IMR-90 (cell line): ENCODE results near the gene MID1. TPM values are rescaled to one million over a fixed set of nuclear protein-coding genes. Genes with fewer than 3 reads are reported as not detected.

Experiments used
- ATAC-seq: fragments of 200-7000 bp; cut with Tn5 transposase; 2 replicates; pipeline ENCODE4 v1.9.1; 2020; ENCODE audit warnings: low read depth, mild to moderate bottlenecking, moderate library complexity
- BruUV-seq: library from RNA; stranded (reverse); fragments of 400-500 nt; replicated peaks from 2 replicates; lab custom pipeline; 2021; lab: Mats Ljungman, UMichigan
- CTCF ChIA-PET: fragments of 300-600 bp; formaldehyde crosslinking; extraction: SDS; loops from one replicate; lab custom pipeline; 2021; ENCODE audit warnings: antibody characterized with exemption; lab: Yijun Ruan, JAX
- POLR2A ChIA-PET: fragments of 300-600 bp; sonication (Branson Sonifier 250); formaldehyde crosslinking; loops from one replicate; lab custom pipeline; 2022; ENCODE audit warnings: antibody characterized with exemption; ENCODE audit not compliant: unreplicated experiment; lab: Charles Lee
- DNase-seq: peaks from one replicate; pipeline ENCODE4 v3.0.0; 2013
- H2AFZ ChIP-seq: replicated peaks from 2 replicates; pipeline ENCODE3; 2013; ENCODE audit warnings: low read length, mild to moderate bottlenecking; ENCODE audit not compliant: poor library complexity
- H2AK5ac ChIP-seq: 2 replicates; pipeline ENCODE4 v1.6.1; 2013; ENCODE audit warnings: low read depth, low read length, inconsistent platforms
- H2AK9ac ChIP-seq: replicated peaks from 2 replicates; pipeline ENCODE3; 2013; ENCODE audit warnings: mild to moderate bottlenecking, low read depth, low read length, moderate library complexity; ENCODE audit not compliant: poor library complexity
- H2BK120ac ChIP-seq: 2 replicates; pipeline ENCODE4 v1.6.1; 2013; ENCODE audit warnings: low read depth, low read length, inconsistent platforms
- H2BK15ac ChIP-seq: 3 replicates; pipeline ENCODE4 v1.6.1; 2013; ENCODE audit warnings: low read depth, low read length, inconsistent platforms
- H2BK20ac ChIP-seq: 2 replicates; pipeline ENCODE4 v1.6.1; 2013; ENCODE audit warnings: low read depth, mild to moderate bottlenecking, inconsistent platforms, low read length, moderate library complexity
- H2BK5ac ChIP-seq: 2 replicates; pipeline ENCODE4 v1.6.1; 2013; ENCODE audit warnings: mild to moderate bottlenecking, low read depth, low read length, inconsistent platforms; ENCODE audit not compliant: poor library complexity, severe bottlenecking
- H3K14ac ChIP-seq: replicated peaks from 2 replicates; pipeline ENCODE4 v1.6.1; 2013; ENCODE audit warnings: low read depth, low read length, inconsistent platforms
- H3K18ac ChIP-seq: 2 replicates; pipeline ENCODE4 v1.6.1; 2013; ENCODE audit warnings: low read depth, low read length, control low read depth
- H3K23ac ChIP-seq: 2 replicates; pipeline ENCODE4 v1.6.1; 2013; ENCODE audit warnings: low read depth, low read length, inconsistent platforms
- H3K27ac ChIP-seq: 2 replicates; pipeline ENCODE4 v1.5.1; 2013; ENCODE audit warnings: mild to moderate bottlenecking, control low read depth, low read length; ENCODE audit not compliant: insufficient read depth
- H3K27me3 ChIP-seq: 2 replicates; pipeline ENCODE4 v1.6.1; 2013; ENCODE audit warnings: low read length; ENCODE audit not compliant: control insufficient read depth, insufficient read depth
- H3K36me3 ChIP-seq: 2 replicates; pipeline ENCODE4 v1.6.1; 2013; ENCODE audit warnings: low read length, mixed read lengths; ENCODE audit not compliant: control insufficient read depth, insufficient read depth
- H3K4ac ChIP-seq: 2 replicates; pipeline ENCODE4 v1.6.1; 2013; ENCODE audit warnings: low read depth, low read length, inconsistent platforms
- H3K4me1 ChIP-seq: 2 replicates; pipeline ENCODE4 v1.6.1; 2013; ENCODE audit warnings: low read length, mixed read lengths; ENCODE audit not compliant: control insufficient read depth, insufficient read depth
- H3K4me2 ChIP-seq: 2 replicates; pipeline ENCODE4 v1.6.1; 2013; ENCODE audit warnings: low read depth, mild to moderate bottlenecking, control low read depth, low read length, moderate library complexity
- H3K4me3 ChIP-seq: 2 replicates; pipeline ENCODE4 v1.5.1; 2013; ENCODE audit warnings: low read depth, mild to moderate bottlenecking, control low read depth, low read length, moderate library complexity; ENCODE audit not compliant: insufficient read depth
- H3K56ac ChIP-seq: 2 replicates; pipeline ENCODE4 v1.6.1; 2013; ENCODE audit warnings: low read length, inconsistent platforms; ENCODE audit not compliant: insufficient read depth; ENCODE audit errors: extremely low read depth
- H3K79me1 ChIP-seq, 2 experiments: 2 replicates each; pipeline ENCODE4 v1.6.1; 2013; ENCODE audit warnings: low read length in 2 of 2, inconsistent platforms in 1 of 2, low read depth in 1 of 2
- H3K9ac ChIP-seq: 2 replicates; pipeline ENCODE4 v1.6.1; 2013; ENCODE audit warnings: low read depth, low read length, control low read depth
- H3K9me1 ChIP-seq: 2 replicates; pipeline ENCODE4 v1.6.1; 2013; ENCODE audit warnings: low read length, inconsistent platforms; ENCODE audit not compliant: insufficient read depth
- H3K9me3 ChIP-seq: 2 replicates; pipeline ENCODE4 v1.6.1; 2013; ENCODE audit warnings: low read length; ENCODE audit not compliant: control insufficient read depth, insufficient read depth
- H4K20me1 ChIP-seq: 2 replicates; pipeline ENCODE4 v1.6.1; 2013; ENCODE audit warnings: low read length, inconsistent platforms; ENCODE audit not compliant: insufficient read depth
- H4K5ac ChIP-seq: 2 replicates; pipeline ENCODE4 v1.6.1; 2013; ENCODE audit warnings: mild to moderate bottlenecking, low read depth, low read length, control low read depth
- H4K8ac ChIP-seq, 2 experiments: 2 replicates each; pipeline ENCODE4 v1.6.1; 2013; ENCODE audit warnings: low read depth in 2 of 2, low read length in 2 of 2, control low read depth in 1 of 2, inconsistent platforms in 1 of 2
- H4K91ac ChIP-seq: 2 replicates; pipeline ENCODE4 v1.6.1; 2013; ENCODE audit warnings: low read depth, low read length, inconsistent platforms; ENCODE audit not compliant: insufficient read depth
- BHLHE40 ChIP-seq: fragments of 150-350 bp; IDR thresholded peaks from 2 replicates; pipeline ENCODE4 v1.6.1; 2016; ENCODE audit warnings: mild to moderate bottlenecking, low read depth, low read length
- CEBPB ChIP-seq: IDR thresholded peaks from 2 replicates; pipeline ENCODE4 v1.6.1; 2012; ENCODE audit warnings: low read depth, low read length, improper control_type of control experiment
- CHD1 ChIP-seq: IDR thresholded peaks from 2 replicates; pipeline ENCODE4 v1.6.1; 2012; ENCODE audit warnings: low read depth, low read length, improper control_type of control experiment
- CTCF ChIP-seq: conservative IDR thresholded peaks from 2 replicates; pipeline ENCODE4 v1.5.1; 2012; ENCODE audit warnings: mild to moderate bottlenecking, low read depth, low read length, improper control_type of control experiment
- FOS ChIP-seq: fragments of 150-350 bp; IDR thresholded peaks from 2 replicates; pipeline ENCODE4 v1.6.1; 2016; ENCODE audit warnings: low read depth, low read length
- MAFK ChIP-seq: IDR thresholded peaks from 2 replicates; pipeline ENCODE4 v1.6.1; 2012; ENCODE audit warnings: low read depth, low read length, improper control_type of control experiment
- MAZ ChIP-seq: IDR thresholded peaks from 2 replicates; pipeline ENCODE4 v1.6.1; 2012; ENCODE audit warnings: low read depth, mild to moderate bottlenecking, low read length, improper control_type of control experiment, moderate library complexity, borderline replicate concordance
- MXI1 ChIP-seq: IDR thresholded peaks from 2 replicates; pipeline ENCODE4 v1.6.1; 2012; ENCODE audit warnings: low read depth, mild to moderate bottlenecking, low read length, moderate library complexity, borderline replicate concordance
- NFE2L2 ChIP-seq: fragments of 150-350 bp; IDR thresholded peaks from 2 replicates; pipeline ENCODE4 v1.6.1; 2016; ENCODE audit warnings: low read depth, mild to moderate bottlenecking, low read length
- RAD21 ChIP-seq: IDR thresholded peaks from 2 replicates; pipeline ENCODE4 v1.6.1; 2012; ENCODE audit warnings: low read length, improper control_type of control experiment
- RCOR1 ChIP-seq: IDR thresholded peaks from 2 replicates; pipeline ENCODE4 v1.6.1; 2012; ENCODE audit warnings: mild to moderate bottlenecking, low read length, improper control_type of control experiment; ENCODE audit not compliant: insufficient replicate concordance
- RFX5 ChIP-seq: IDR thresholded peaks from 2 replicates; pipeline ENCODE4 v1.8.0; 2012; ENCODE audit warnings: low read depth, mild to moderate bottlenecking, low read length, moderate library complexity
- SMC3 ChIP-seq: fragments of 150-350 bp; IDR thresholded peaks from 2 replicates; pipeline ENCODE4 v1.6.1; 2016; ENCODE audit warnings: low read depth, mild to moderate bottlenecking, antibody characterized with exemption, low read length, moderate library complexity
- WGBS, 2 experiments: methylation state at CpG; one replicate each; pipeline versions ENCODE4 v1.1.5 to v1.1.7; 2013; ENCODE audit warnings: missing lambda C conversion rate in 2 of 2; ENCODE audit not compliant: insufficient read length in 1 of 2; ENCODE audit errors: extremely low coverage in 2 of 2; 5-methylcytosine and 5-hydroxymethylcytosine counted together
- dilution Hi-C: fragments of 300-500 bp; cut with HindIII; formaldehyde crosslinking; loops from one replicate; pipeline ENCODE4 v1.14.3; 2018; ENCODE audit warnings: low sequenced_read_pairs; ENCODE audit not compliant: unreplicated experiment
- in situ Hi-C: fragments of 300-500 bp; cut with MboI; formaldehyde crosslinking; loops from 3 replicates; pipeline ENCODE4 v1.14.3; 2019; ENCODE audit warnings: low sequenced_read_pairs, inconsistent platforms, mixed read lengths
- intact Hi-C: fragments of 100-400 bp; cut with micrococcal nuclease; formaldehyde crosslinking; loops from 2 replicates; pipeline ENCODE4 v1.10.0; 2022
- polyA plus RNA-seq, 3 experiments: library from polyadenylated mRNA; depleted of rRNA; stranded (reverse); fragments of >200 nt; gene quantifications; 2 replicates each; pipeline ENCODE4 v1.2.3, GENCODE V29; 2012; ENCODE audit warnings: low replicate concordance in 1 of 3
- total RNA-seq: library from RNA; depleted of rRNA; stranded (reverse); fragments of >200 nt; gene quantifications from 2 replicates; pipeline ENCODE4 v1.2.3, GENCODE V29; 2012
- TF ChIP-seq, protein P1 (sequence below): fragments of 150-350 bp; IDR thresholded peaks from 2 replicates; pipeline ENCODE4 v1.6.1; 2017; ENCODE audit warnings: mild to moderate bottlenecking, antibody characterized with exemption, low read length, low read depth
- TF ChIP-seq, protein P2 (sequence below): fragments of 150-350 bp; IDR thresholded peaks from 2 replicates; pipeline ENCODE4 v1.6.1; 2016; ENCODE audit warnings: low read depth, mild to moderate bottlenecking, low read length, moderate library complexity, borderline replicate concordance

MID1 gene
- total and polyA plus RNA-seq, 2 of the 4 experiments (the other 2 are of a cell fraction), result 37.2 to 106 TPM

GRCh38 chrX:10542586-10542985 lies 77.8 kb downstream of the MID1 start:
- Histone ChIP-seq H3K18ac (no peak overlapping the region), H2BK20ac (no peak overlapping the region), H2AFZ (no peak overlapping the region), H3K79me1 (peaks cover 8 to 13% of the 10 kb centered on the region in 2 experiments), H2BK5ac (no peak overlapping the region), H3K4me2 (no peak overlapping the region), H4K91ac (no peak overlapping the region), H3K23ac (no peak overlapping the region), H3K9ac (no peak overlapping the region), H3K14ac (no peak overlapping the region), H2AK5ac (no peak overlapping the region), H4K20me1 (no peaks in the 10 kb centered on the region; the same call in 1 of the 2 replicates), H2AK9ac (no peak overlapping the region), H2BK120ac (no peak overlapping the region), H2BK15ac (no peak overlapping the region), H3K9me1 (no peaks in the 10 kb centered on the region), H3K36me3 (no peaks in the 10 kb centered on the region), H3K27me3 (no peaks in the 10 kb centered on the region), H3K56ac (no peak overlapping the region), H4K8ac (no peak overlapping the region), H3K9me3 (no peaks in the 10 kb centered on the region), H3K4ac (no peak overlapping the region), H3K4me1 (no peaks in the 10 kb centered on the region), H3K4me3 (no peak overlapping the region), H4K5ac (no peak overlapping the region), H3K27ac (no peak overlapping the region)
- BruUV-seq, result no TSS peak
- ATAC-seq (no peak), DNase-seq (no peak)
- intact Hi-C loops, result no loop called here
- in situ Hi-C loops, result no loop called here
- ChIA-PET CTCF (no interaction called here), POLR2A (no interaction called here)
- dilution Hi-C loops, result no loop called here
- WGBS, 2 experiments, result no CpG with 5 or more reads among the region's 1 CpG
- no peak for TF ChIP-seq MAFK
- no peak for TF ChIP-seq CEBPB
- no peak for TF ChIP-seq RFX5
- no peak for TF ChIP-seq SMC3
- no peak for TF ChIP-seq BHLHE40
- TF ChIP-seq RAD21, result no peak
- TF ChIP-seq NFE2L2, result no peak
- no peak for TF ChIP-seq FOS
- TF ChIP-seq RCOR1, result no peak
- TF ChIP-seq MAZ, result no peak
- TF ChIP-seq MXI1, result no peak
- no peak for TF ChIP-seq CTCF
- TF ChIP-seq, protein P1, sequence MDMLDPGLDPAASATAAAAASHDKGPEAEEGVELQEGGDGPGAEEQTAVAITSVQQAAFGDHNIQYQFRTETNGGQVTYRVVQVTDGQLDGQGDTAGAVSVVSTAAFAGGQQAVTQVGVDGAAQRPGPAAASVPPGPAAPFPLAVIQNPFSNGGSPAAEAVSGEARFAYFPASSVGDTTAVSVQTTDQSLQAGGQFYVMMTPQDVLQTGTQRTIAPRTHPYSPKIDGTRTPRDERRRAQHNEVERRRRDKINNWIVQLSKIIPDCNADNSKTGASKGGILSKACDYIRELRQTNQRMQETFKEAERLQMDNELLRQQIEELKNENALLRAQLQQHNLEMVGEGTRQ, result no peak
- no peak for TF ChIP-seq CHD1
- TF ChIP-seq, protein P2, sequence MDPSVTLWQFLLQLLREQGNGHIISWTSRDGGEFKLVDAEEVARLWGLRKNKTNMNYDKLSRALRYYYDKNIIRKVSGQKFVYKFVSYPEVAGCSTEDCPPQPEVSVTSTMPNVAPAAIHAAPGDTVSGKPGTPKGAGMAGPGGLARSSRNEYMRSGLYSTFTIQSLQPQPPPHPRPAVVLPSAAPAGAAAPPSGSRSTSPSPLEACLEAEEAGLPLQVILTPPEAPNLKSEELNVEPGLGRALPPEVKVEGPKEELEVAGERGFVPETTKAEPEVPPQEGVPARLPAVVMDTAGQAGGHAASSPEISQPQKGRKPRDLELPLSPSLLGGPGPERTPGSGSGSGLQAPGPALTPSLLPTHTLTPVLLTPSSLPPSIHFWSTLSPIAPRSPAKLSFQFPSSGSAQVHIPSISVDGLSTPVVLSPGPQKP, result no peak
